H9 (cell line): ENCODE measurements around the gene IL11RA. TPM values are rescaled to one million over a fixed set of nuclear protein-coding genes. Genes with fewer than 3 reads are reported as not detected.

Source experiments
- DNase-seq: peaks from one replicate; pipeline ENCODE4 v3.0.0-alpha.2; 2017
- H2AFZ ChIP-seq: one replicate; pipeline ENCODE4 v1.6.1; 2013; ENCODE audit warnings: mild to moderate bottlenecking, low read length, control low read depth, moderate library complexity
- H2AK5ac ChIP-seq: 2 replicates; pipeline ENCODE4 v1.6.1; 2013; ENCODE audit warnings: low read length, control low read depth, mixed read lengths; ENCODE audit not compliant: insufficient read length
- H2BK120ac ChIP-seq: one replicate; pipeline ENCODE4 v1.6.1; 2013; ENCODE audit warnings: low read depth, mild to moderate bottlenecking, low read length, control low read depth, inconsistent platforms; ENCODE audit not compliant: poor library complexity, severe bottlenecking
- H2BK12ac ChIP-seq: 2 replicates; pipeline ENCODE4 v1.6.1; 2013; ENCODE audit warnings: low read length, control low read depth, mixed read lengths, low read depth; ENCODE audit not compliant: insufficient read length
- H2BK15ac ChIP-seq: 2 replicates; pipeline ENCODE4 v1.6.1; 2013; ENCODE audit warnings: low read depth, low read length, control low read depth
- H2BK20ac ChIP-seq: one replicate; pipeline ENCODE4 v1.6.1; 2013; ENCODE audit warnings: low read depth, mild to moderate bottlenecking, low read length, control low read depth, inconsistent platforms; ENCODE audit not compliant: poor library complexity, severe bottlenecking
- H2BK5ac ChIP-seq: 2 replicates; pipeline ENCODE4 v1.6.1; 2013; ENCODE audit warnings: low read length, control low read depth, mixed read lengths; ENCODE audit not compliant: insufficient read length
- H3K14ac ChIP-seq: 2 replicates; pipeline ENCODE4 v1.6.1; 2013; ENCODE audit warnings: low read length, control low read depth; ENCODE audit not compliant: insufficient read depth
- H3K18ac ChIP-seq: 2 replicates; pipeline ENCODE4 v1.6.1; 2013; ENCODE audit warnings: low read depth, mild to moderate bottlenecking, mixed read lengths, low read length, control low read depth; ENCODE audit not compliant: insufficient read length
- H3K23ac ChIP-seq: 2 replicates; pipeline ENCODE4 v1.6.1; 2013; ENCODE audit warnings: low read length, control low read depth, mixed read lengths, low read depth; ENCODE audit not compliant: insufficient read length
- H3K23me2 ChIP-seq: 2 replicates; pipeline ENCODE4 v1.6.1; 2013; ENCODE audit warnings: low read depth, mild to moderate bottlenecking, mixed read lengths, low read length, control low read depth; ENCODE audit not compliant: insufficient read length, poor library complexity, severe bottlenecking
- H3K27ac ChIP-seq: 2 replicates; pipeline ENCODE4 v1.5.1; 2013; ENCODE audit warnings: low read length, control low read depth, mixed read lengths, low read depth; ENCODE audit not compliant: insufficient read length
- H3K27me3 ChIP-seq: 2 replicates; pipeline ENCODE4 v1.6.1; 2013; ENCODE audit warnings: low read length, control low read depth, inconsistent platforms; ENCODE audit not compliant: insufficient read depth
- H3K4ac ChIP-seq: 2 replicates; pipeline ENCODE4 v1.6.1; 2013; ENCODE audit warnings: low read depth, mild to moderate bottlenecking, control low read depth, inconsistent platforms, low read length, moderate library complexity
- H3K4me1 ChIP-seq: 2 replicates; pipeline ENCODE4 v1.6.1; 2013; ENCODE audit warnings: low read length, control low read depth, inconsistent platforms; ENCODE audit not compliant: insufficient read depth
- H3K4me2 ChIP-seq: 2 replicates; pipeline ENCODE4 v1.6.1; 2013; ENCODE audit warnings: low read length, control low read depth, mixed read lengths; ENCODE audit not compliant: insufficient read length, insufficient read depth
- H3K56ac ChIP-seq: 2 replicates; pipeline ENCODE4 v1.6.1; 2013; ENCODE audit warnings: low read depth, mild to moderate bottlenecking, mixed read lengths, low read length, control low read depth; ENCODE audit not compliant: insufficient read length
- H3K79me1 ChIP-seq: 2 replicates; pipeline ENCODE4 v1.6.1; 2013; ENCODE audit warnings: low read depth, mild to moderate bottlenecking, moderate library complexity, low read length, control low read depth, inconsistent platforms; ENCODE audit not compliant: insufficient read depth, poor library complexity, severe bottlenecking
- H3K79me2 ChIP-seq: 2 replicates; pipeline ENCODE4 v1.6.1; 2013; ENCODE audit warnings: low read length, control low read depth, inconsistent platforms; ENCODE audit not compliant: insufficient read depth
- H3K9ac ChIP-seq: 2 replicates; pipeline ENCODE4 v1.6.1; 2013; ENCODE audit warnings: low read length, control low read depth, mixed read lengths; ENCODE audit not compliant: insufficient read length; ENCODE audit errors: extremely low read depth
- H3K9me3 ChIP-seq: one replicate; pipeline ENCODE4 v1.6.1; 2013; ENCODE audit warnings: low read depth, low read length, inconsistent platforms; ENCODE audit not compliant: control insufficient read depth
- H3T11ph ChIP-seq: one replicate; pipeline ENCODE4 v1.6.1; 2013; ENCODE audit warnings: mild to moderate bottlenecking, low read length, control low read depth, inconsistent platforms
- H4K20me1 ChIP-seq: one replicate; pipeline ENCODE4 v1.6.1; 2013; ENCODE audit not compliant: control insufficient read depth, insufficient read length, insufficient read depth
- H4K5ac ChIP-seq: 2 replicates; pipeline ENCODE4 v1.6.1; 2013; ENCODE audit warnings: low read depth, mild to moderate bottlenecking, mixed read lengths, low read length, control low read depth; ENCODE audit not compliant: insufficient read length
- H4K8ac ChIP-seq: replicated peaks from 2 replicates; pipeline ENCODE4 v1.6.1; 2013; ENCODE audit warnings: low read length, control low read depth, mixed read lengths, low read depth; ENCODE audit not compliant: insufficient read length
- H4K91ac ChIP-seq: 2 replicates; pipeline ENCODE4 v1.6.1; 2013; ENCODE audit warnings: low read depth, mild to moderate bottlenecking, moderate library complexity, mixed read lengths, low read length, control low read depth; ENCODE audit not compliant: insufficient read length
- H3K27ac Mint-ChIP-seq, 3 experiments: 2 replicates in 2 of 3; 3 replicates in 1 of 3; pipeline ENCODE4 v1.8.0; 2020 to 2021; ENCODE audit warnings: mixed read lengths in 3 of 3, mild to moderate bottlenecking in 1 of 3, moderate library complexity in 1 of 3
- H3K27me3 Mint-ChIP-seq: 2 replicates; pipeline ENCODE4 v1.8.0; 2021; ENCODE audit warnings: low read depth, mild to moderate bottlenecking, moderate library complexity, mixed read lengths
- H3K36me3 Mint-ChIP-seq, 3 experiments: 2 replicates in 2 of 3; 3 replicates in 1 of 3; pipeline ENCODE4 v1.8.0; 2020 to 2021; ENCODE audit warnings: low read depth in 3 of 3, mixed read lengths in 3 of 3; ENCODE audit not compliant: insufficient read depth in 1 of 3
- H3K4me1 Mint-ChIP-seq, 2 experiments: 2 replicates each; pipeline ENCODE4 v1.8.0; 2020; ENCODE audit warnings: mixed read lengths in 2 of 2
- H3K4me3 Mint-ChIP-seq, 2 experiments: 2 replicates in 1 of 2; 3 replicates in 1 of 2; pipeline ENCODE4 v1.8.0; 2020 to 2021; ENCODE audit warnings: mild to moderate bottlenecking in 2 of 2, mixed read lengths in 2 of 2, moderate library complexity in 1 of 2
- H3K9me3 Mint-ChIP-seq, 2 experiments: 2 replicates in 1 of 2; 3 replicates in 1 of 2; pipeline ENCODE4 v1.8.0; 2020; ENCODE audit warnings: mild to moderate bottlenecking in 2 of 2, mixed read lengths in 2 of 2, moderate library complexity in 1 of 2
- CTCF ChIP-seq: fragments of 200-600 bp; sonication (generic); conservative IDR thresholded peaks from 3 replicates; pipeline ENCODE4 v1.8.0; 2021; ENCODE audit warnings: antibody characterized with exemption, mild to moderate bottlenecking
- WGBS: extraction: QIAGEN DNeasy Blood & Tissue Kit; methylation state at CpG from one replicate; pipeline ENCODE4 v1.1.7; 2013; ENCODE audit warnings: missing lambda C conversion rate, low lambda C conversion rate, mixed read lengths; ENCODE audit not compliant: insufficient read length; ENCODE audit errors: extremely low coverage; 5-methylcytosine and 5-hydroxymethylcytosine counted together
- total RNA-seq: library from RNA; stranded (reverse); gene quantifications from 2 replicates; pipeline ENCODE4 v1.2.1, GENCODE V29; 2021

IL11RA gene
- total RNA-seq, 1 experiment from 2014 or later = 8.7 TPM

DNA sequence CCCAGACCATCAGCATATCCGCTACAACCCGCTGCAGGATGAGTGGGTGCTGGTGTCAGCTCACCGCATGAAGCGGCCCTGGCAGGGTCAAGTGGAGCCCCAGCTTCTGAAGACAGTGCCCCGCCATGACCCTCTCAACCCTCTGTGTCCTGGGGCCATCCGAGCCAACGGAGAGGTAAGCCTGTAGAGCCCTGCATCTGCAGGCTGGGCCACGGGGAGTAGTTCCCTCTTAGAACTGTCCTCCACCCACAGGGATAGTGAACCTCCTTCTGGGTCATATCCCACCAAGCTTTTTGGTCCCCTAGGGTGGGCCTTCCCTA is 4.9 kb upstream of the IL11RA start:
- H3K27me3 Mint-ChIP-seq = no peaks in the 10 kb centered on the region; the same call in 1 of the 2 replicates
- peak overlapping the region in 2 of 3 experiments; percentile 40 to 94; a peak in 3 of 7 replicates for H3K27ac Mint-ChIP-seq
- H3K4me2 ChIP-seq = peak overlapping the region; percentile 94
- H4K5ac ChIP-seq = no peak overlapping the region
- H2BK20ac ChIP-seq = no peak overlapping the region
- no peak overlapping the region for H2BK120ac ChIP-seq
- H2BK15ac ChIP-seq = no peak overlapping the region
- H3K14ac ChIP-seq = no peak overlapping the region; the same call in 1 of the 2 replicates
- H3K4ac ChIP-seq = no peak overlapping the region
- peaks cover 10% of the 10 kb centered on the region; the same call in 1 of the 2 replicates for H3K4me1 ChIP-seq
- no peak for DNase-seq
- peaks cover 35 to 42% of the 10 kb centered on the region in 2 experiments for H3K4me1 Mint-ChIP-seq
- H4K91ac ChIP-seq = no peak overlapping the region
- no peak overlapping the region for H3T11ph ChIP-seq
- no peak overlapping the region for H3K56ac ChIP-seq
- no peaks in the 10 kb centered on the region for H3K79me1 ChIP-seq
- TF ChIP-seq CTCF = no peak
- no peak overlapping the region for H3K23ac ChIP-seq
- no peak overlapping the region for H3K27ac ChIP-seq
- no peak overlapping the region for H4K8ac ChIP-seq
- peak overlapping the region; percentile 85 to 93 for H3K4me3 Mint-ChIP-seq
- peaks cover 2% of the 10 kb centered on the region; the same call in 1 of the 2 replicates for H3K79me2 ChIP-seq
- peak overlapping the region; percentile 28 for H3K9ac ChIP-seq
- no peak overlapping the region for H2BK5ac ChIP-seq
- no peak overlapping the region for H2BK12ac ChIP-seq
- no peaks in the 10 kb centered on the region for H3K9me3 Mint-ChIP-seq
- H2AK5ac ChIP-seq = no peak overlapping the region
- no peaks in the 10 kb centered on the region for H3K27me3 ChIP-seq
- no CpG with 5 or more reads among the region's 8 CpGs for WGBS
- no peaks in the 10 kb centered on the region for H3K9me3 ChIP-seq
- H3K18ac ChIP-seq = no peak overlapping the region
- no peak overlapping the region for H2AFZ ChIP-seq
- H3K36me3 Mint-ChIP-seq = peaks cover 17 to 28% (median 24%) of the 10 kb centered on the region in 3 experiments; a peak in 6 of 7 replicates
- peaks cover 13% of the 10 kb centered on the region for H3K23me2 ChIP-seq
- H4K20me1 ChIP-seq = no peaks in the 10 kb centered on the region
